Esophagus muscularis mucosa (tissue), 4 donors: Measurements from ENCODE around the gene TTC7B. TPM values are rescaled to one million over a fixed set of nuclear protein-coding genes. Genes with fewer than 3 reads are reported as not detected.

Experiments used
- DNase-seq: peaks from one replicate; pipeline ENCODE4 v3.0.0-alpha.2; 2017; ENCODE audit errors: extremely low spot score
- H3K27ac ChIP-seq, 4 donors: fragments of 200-600 bp; sonication (generic); replicated peaks in 1 of 4; 1 replicate in 3 of 4; 2 replicates in 1 of 4; pipeline ENCODE4 v1.5.1; 2016 to 2019; ENCODE audit warnings: mild to moderate bottlenecking in 1 of 4
- H3K27me3 ChIP-seq, 4 donors: fragments of 200-600 bp; sonication (generic); one replicate each; pipeline versions ENCODE4 v1.5.1 to v1.6.0; 2016 to 2019
- H3K36me3 ChIP-seq, 4 donors: fragments of 200-600 bp; sonication (generic); one replicate each; pipeline ENCODE4 v1.5.1; 2016 to 2019
- H3K4me1 ChIP-seq, 4 donors: fragments of 200-600 bp; sonication (generic); one replicate each; pipeline ENCODE4 v1.5.1; 2016 to 2019
- H3K4me3 ChIP-seq, 4 donors: fragments of 200-600 bp; sonication (generic); 1 replicate in 2 of 4; 2 replicates in 2 of 4; pipeline ENCODE4 v1.5.1; 2016 to 2019; ENCODE audit warnings: mild to moderate bottlenecking in 4 of 4, moderate library complexity in 1 of 4
- H3K9me3 ChIP-seq, 4 donors: fragments of 200-600 bp; sonication (generic); 1 replicate in 3 of 4; 2 replicates in 1 of 4; pipeline ENCODE4 v1.5.1; 2016 to 2019
- EP300 ChIP-seq: sonication (generic); formaldehyde crosslinking; IDR thresholded peaks from one replicate; pipeline ENCODE4 v1.6.1; 2017; ENCODE audit warnings: antibody characterized with exemption
- POLR2A ChIP-seq: fragments of 450-650 bp; IDR thresholded peaks from one replicate; pipeline ENCODE4 v1.6.1; 2017; ENCODE audit warnings: antibody characterized with exemption, moderate library complexity, mild to moderate bottlenecking, low read depth
- POLR2AphosphoS5 ChIP-seq, 2 donors: sonication (generic); formaldehyde crosslinking; IDR thresholded peaks; one replicate each; pipeline ENCODE4 v1.6.1; 2017; ENCODE audit warnings: antibody characterized with exemption in 2 of 2
- WGBS: methylation state at CpG from one replicate; pipeline ENCODE4 v1.1.5; 2018; 5-methylcytosine and 5-hydroxymethylcytosine counted together
- intact Hi-C: fragments of 100-400 bp; cut with DNase I; formaldehyde crosslinking; loops from one replicate; pipeline ENCODE4 v1.15.1; 2023
- total RNA-seq, 4 donors: library from RNA; depleted of rRNA; stranded (reverse); fragments of >200 nt; gene quantifications; one replicate each; pipeline versions ENCODE4 v1.1.0 to v1.2.1, GENCODE V29; 2016
- TF ChIP-seq, protein P1 (sequence below), 3 experiments: fragments of 200-600 bp in 2 of 3; fragments of 450-650 bp in 1 of 3; sonication (generic) in 2 of 3; IDR thresholded peaks; one replicate each; pipeline ENCODE4 v1.5.1; 2017 to 2019; ENCODE audit warnings: antibody characterized with exemption in 3 of 3, mild to moderate bottlenecking in 2 of 3, moderate library complexity in 1 of 3

TTC7B gene
- total RNA-seq, 4 donors from 2014 or later: 54.4 to 148 (median 113) TPM

GRCh38 chr14:90544971-90545370, 271.3 kb downstream of the TTC7B start:
- no peak for DNase-seq
- Histone ChIP-seq H3K4me3 (no peak overlapping the region), H3K27ac (peak overlapping the region; percentile 78 to 81 (median 80)), H3K27me3 (no peaks in the 10 kb centered on the region), H3K4me1 (peaks cover 23 to 54% (median 48%) of the 10 kb centered on the region in 4 donors), H3K9me3 (no peaks in the 10 kb centered on the region), H3K36me3 (peaks cover 0 to 15% (median 12%) of the 10 kb centered on the region in 4 donors)
- intact Hi-C loops: no loop called here
- WGBS: 85% methylated on average over 7 of the region's 8 CpGs
- no peak for TF ChIP-seq EP300
- TF ChIP-seq POLR2AphosphoS5 (IDR thresholded peaks at IDR 0.05): no peak
- no peak for TF ChIP-seq POLR2A
- TF ChIP-seq, protein P1, sequence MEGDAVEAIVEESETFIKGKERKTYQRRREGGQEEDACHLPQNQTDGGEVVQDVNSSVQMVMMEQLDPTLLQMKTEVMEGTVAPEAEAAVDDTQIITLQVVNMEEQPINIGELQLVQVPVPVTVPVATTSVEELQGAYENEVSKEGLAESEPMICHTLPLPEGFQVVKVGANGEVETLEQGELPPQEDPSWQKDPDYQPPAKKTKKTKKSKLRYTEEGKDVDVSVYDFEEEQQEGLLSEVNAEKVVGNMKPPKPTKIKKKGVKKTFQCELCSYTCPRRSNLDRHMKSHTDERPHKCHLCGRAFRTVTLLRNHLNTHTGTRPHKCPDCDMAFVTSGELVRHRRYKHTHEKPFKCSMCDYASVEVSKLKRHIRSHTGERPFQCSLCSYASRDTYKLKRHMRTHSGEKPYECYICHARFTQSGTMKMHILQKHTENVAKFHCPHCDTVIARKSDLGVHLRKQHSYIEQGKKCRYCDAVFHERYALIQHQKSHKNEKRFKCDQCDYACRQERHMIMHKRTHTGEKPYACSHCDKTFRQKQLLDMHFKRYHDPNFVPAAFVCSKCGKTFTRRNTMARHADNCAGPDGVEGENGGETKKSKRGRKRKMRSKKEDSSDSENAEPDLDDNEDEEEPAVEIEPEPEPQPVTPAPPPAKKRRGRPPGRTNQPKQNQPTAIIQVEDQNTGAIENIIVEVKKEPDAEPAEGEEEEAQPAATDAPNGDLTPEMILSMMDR (IDR thresholded peaks at IDR 0.05): no peak

GRCh38 chr14:90544566-90544965, 271.7 kb downstream of the TTC7B start:
- Histone ChIP-seq H3K27me3 (no peaks in the 10 kb centered on the region), H3K27ac (peak overlapping the region; percentile 78 to 81 (median 80)), H3K4me3 (no peak overlapping the region), H3K9me3 (no peaks in the 10 kb centered on the region), H3K4me1 (peaks cover 23 to 50% (median 44%) of the 10 kb centered on the region in 4 donors), H3K36me3 (peaks cover 0 to 19% (median 16%) of the 10 kb centered on the region in 4 donors)
- WGBS: 95% methylated on average over 9 of the region's 9 CpGs
- intact Hi-C loops: no loop called here
- TF ChIP-seq EP300 (no peak), POLR2A (no peak), POLR2AphosphoS5 (IDR thresholded peaks at IDR 0.05) (no peak)
- TF ChIP-seq, protein P1 (IDR thresholded peaks at IDR 0.05): no peak
- DNase-seq: no peak

DNA sequence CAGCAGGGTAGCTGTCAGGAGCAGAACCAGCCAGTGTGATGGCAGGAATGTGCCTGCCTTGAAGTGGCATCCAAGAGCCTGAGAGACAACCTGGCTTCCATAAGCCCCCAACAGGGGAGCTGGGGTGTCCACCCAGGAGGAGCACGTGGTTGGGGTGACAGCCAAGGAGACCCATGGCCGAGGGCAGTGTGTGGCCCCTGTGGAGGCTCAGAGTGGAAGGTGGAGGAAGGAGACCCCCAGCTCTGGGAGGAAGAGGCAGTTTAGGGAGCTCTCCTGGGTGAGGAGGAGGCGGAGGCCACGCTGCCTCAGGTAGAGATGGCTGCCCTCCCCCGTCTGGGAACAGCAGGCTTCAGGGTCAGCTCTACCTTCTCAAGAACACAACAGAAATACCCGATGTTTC, 272.4 kb downstream of the TTC7B start:
- 96% methylated on average over 6 of the region's 6 CpGs for WGBS
- H3K27ac ChIP-seq: peak overlapping the region; percentile 31 to 81 (median 80)
- DNase-seq: no peak
- intact Hi-C loops: no loop called here
- TF ChIP-seq POLR2AphosphoS5 (IDR thresholded peaks at IDR 0.05) (no peak), POLR2A (no peak), EP300 (no peak)
- TF ChIP-seq, protein P1 (IDR thresholded peaks at IDR 0.05): no peak
- no peaks in the 10 kb centered on the region for H3K9me3 ChIP-seq
- H3K27me3 ChIP-seq: no peaks in the 10 kb centered on the region
- peaks cover 19 to 45% (median 38%) of the 10 kb centered on the region in 4 donors for H3K4me1 ChIP-seq
- H3K36me3 ChIP-seq: peaks cover 0 to 25% (median 22%) of the 10 kb centered on the region in 4 donors
- H3K4me3 ChIP-seq: no peak overlapping the region

- Histone ChIP-seq H3K4me3 (no peak overlapping the region), H3K36me3 (peaks cover 0 to 25% (median 24%) of the 10 kb centered on the region in 4 donors), H3K27me3 (no peaks in the 10 kb centered on the region), H3K9me3 (no peaks in the 10 kb centered on the region), H3K27ac (no peak overlapping the region), H3K4me1 (peaks cover 19 to 32% (median 26%) of the 10 kb centered on the region in 4 donors)
- no peak for DNase-seq
- intact Hi-C loops: no loop called here
- no peak for TF ChIP-seq POLR2AphosphoS5 (IDR thresholded peaks at IDR 0.05)
- TF ChIP-seq, protein P1 (IDR thresholded peaks at IDR 0.05): no peak
- no peak for TF ChIP-seq POLR2A
- no peak for TF ChIP-seq EP300
- WGBS: 98% methylated on average over 17 of the region's 26 CpGs
Observed at GRCh38 chr14:90541076-90541634, 275.1 kb downstream of the TTC7B start.
